IPS-18c (cell line): ENCODE results near the gene TMEM198.

Source experiments
- H3K4me3 ChIP-seq: 2 replicates; pipeline ENCODE4 v1.7.0; 2013; ENCODE audit warnings: low read depth, mild to moderate bottlenecking, low read length, moderate library complexity; ENCODE audit not compliant: insufficient read depth
- H3K9me3 ChIP-seq: one replicate; pipeline ENCODE4 v1.6.1; 2013; ENCODE audit warnings: mild to moderate bottlenecking, low read length, moderate library complexity; ENCODE audit not compliant: control insufficient read depth, insufficient read depth

The TMEM198 gene

GRCh38 chr2:219506802-219507526 is 36.9 kb upstream of the TMEM198 start:
- Histone ChIP-seq H3K4me3 (peak overlapping the region; percentile 15; the same call in 1 of the 2 replicates), H3K9me3 (no peaks in the 10 kb centered on the region)

DNA sequence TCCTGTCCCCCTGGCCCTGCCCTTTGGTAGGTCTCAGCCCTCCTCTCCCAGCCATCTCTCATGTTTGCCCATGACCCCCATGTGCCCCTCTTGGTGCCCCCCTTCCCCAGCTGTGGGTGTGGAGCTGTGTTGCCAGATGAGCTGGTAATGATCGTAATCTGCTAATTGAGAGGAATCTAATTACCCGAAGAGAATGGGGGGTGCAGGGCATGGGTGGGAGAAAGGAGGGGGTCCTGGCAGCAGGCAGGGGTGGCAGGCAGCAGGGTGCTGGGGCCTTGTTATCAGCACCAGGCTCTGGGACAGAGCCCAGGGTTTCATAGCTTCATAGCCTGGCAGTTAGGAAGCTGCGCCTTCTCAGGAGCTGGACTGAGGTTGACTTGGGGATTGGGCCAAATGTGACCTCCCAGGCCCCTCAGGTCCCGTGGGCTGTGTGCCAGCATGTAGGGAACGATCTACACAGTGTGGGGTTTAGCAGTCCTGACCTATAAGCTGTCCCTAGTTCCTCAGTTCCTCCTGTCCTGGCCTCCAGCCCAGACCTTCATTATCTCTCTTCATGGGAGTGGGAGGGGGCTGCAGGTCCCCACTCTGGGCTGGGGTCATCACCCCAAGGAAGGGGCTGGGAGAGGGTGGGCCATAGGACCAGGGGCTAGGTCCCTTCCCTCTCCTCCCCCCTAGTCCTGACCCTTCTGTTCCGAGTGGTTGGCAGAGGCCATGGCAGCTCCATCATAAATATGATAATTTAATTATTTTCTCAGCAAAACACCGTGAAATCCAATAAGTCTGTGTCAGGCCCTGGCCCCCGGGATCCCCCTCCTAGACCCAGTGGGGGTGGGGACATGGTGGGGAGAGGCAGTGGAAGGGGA is 36.0 kb upstream of the TMEM198 start:
- Histone ChIP-seq H3K4me3 (no peak overlapping the region; the same call in 1 of the 2 replicates), H3K9me3 (no peaks in the 10 kb centered on the region)

DNA sequence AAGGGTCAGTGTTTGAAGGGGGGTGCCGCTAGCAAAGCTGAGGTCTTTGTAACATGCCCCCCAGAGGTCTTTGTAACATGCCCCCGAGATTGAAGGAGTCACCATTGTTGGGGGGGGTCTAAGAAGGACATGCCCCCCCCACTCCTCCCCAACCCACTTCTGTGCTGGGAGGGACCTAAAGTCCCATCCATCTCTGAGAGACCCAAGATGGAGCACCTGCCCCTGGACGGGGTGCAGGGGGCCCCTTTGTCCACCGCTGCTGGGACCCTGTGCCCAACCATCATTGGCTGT is 35.4 kb upstream of the TMEM198 start:
- Histone ChIP-seq H3K4me3 (no peak overlapping the region), H3K9me3 (no peaks in the 10 kb centered on the region)

DNA sequence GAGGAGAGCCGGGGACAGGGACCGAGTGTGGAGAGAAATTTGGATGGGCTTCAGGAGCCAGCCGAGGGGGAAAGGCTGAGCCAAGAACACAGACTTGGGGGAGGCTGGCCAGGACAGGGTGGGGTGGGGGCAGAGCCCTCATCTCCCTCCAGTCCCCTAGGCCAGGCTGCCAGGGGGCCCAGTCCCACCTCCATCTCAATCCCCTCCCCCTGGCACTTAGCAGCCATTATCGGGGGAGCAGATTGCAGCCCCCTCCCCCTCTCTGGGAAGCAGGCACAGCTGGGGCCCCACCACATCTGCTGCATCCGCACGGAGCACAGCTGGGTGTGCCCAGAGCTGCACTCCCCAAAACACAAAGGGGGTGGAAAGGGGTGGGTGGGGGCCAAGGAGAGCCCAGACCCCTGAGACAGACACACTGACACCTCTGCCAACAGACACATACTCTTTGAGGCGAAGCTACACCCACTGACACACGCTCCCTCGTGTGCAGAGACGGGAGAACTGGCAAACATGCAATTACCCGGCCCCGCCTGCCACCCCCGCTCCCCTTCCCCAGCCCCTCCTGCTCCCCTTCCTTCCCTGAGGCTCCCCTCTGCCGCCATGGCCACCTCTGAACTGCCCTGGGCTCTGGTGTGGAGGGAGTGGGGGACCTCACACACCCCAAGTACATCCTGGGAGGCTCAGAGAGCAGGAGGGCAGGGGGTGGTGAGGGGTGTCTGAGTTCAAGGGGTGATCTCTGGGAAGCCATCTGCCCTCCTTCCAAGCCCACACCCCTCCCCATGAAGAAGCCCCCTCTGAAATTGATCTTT is 34.7 kb upstream of the TMEM198 start:
- peak overlapping the region; percentile 51 for H3K4me3 ChIP-seq
- H3K9me3 ChIP-seq, result no peaks in the 10 kb centered on the region

GRCh38 chr2:219509780-219510511 is 33.9 kb upstream of the TMEM198 start:
- H3K4me3 ChIP-seq, result peak overlapping the region; percentile 51
- H3K9me3 ChIP-seq, result no peaks in the 10 kb centered on the region

GRCh38 chr2:219510512-219511135 is 33.2 kb upstream of the TMEM198 start:
- Histone ChIP-seq H3K4me3 (peak overlapping the region; percentile 51), H3K9me3 (no peaks in the 10 kb centered on the region)

GRCh38 chr2:219511547-219512325 is 32.1 kb upstream of the TMEM198 start:
- no peak overlapping the region for H3K4me3 ChIP-seq

GRCh38 chr2:219512524-219513216 is 31.2 kb upstream of the TMEM198 start:
- Histone ChIP-seq H3K9me3 (no peaks in the 10 kb centered on the region), H3K4me3 (no peak overlapping the region)

More at GRCh38 chr2:219511547-219512325, 32.1 kb upstream of the TMEM198 start:
- no peaks in the 10 kb centered on the region for H3K9me3 ChIP-seq

DNA sequence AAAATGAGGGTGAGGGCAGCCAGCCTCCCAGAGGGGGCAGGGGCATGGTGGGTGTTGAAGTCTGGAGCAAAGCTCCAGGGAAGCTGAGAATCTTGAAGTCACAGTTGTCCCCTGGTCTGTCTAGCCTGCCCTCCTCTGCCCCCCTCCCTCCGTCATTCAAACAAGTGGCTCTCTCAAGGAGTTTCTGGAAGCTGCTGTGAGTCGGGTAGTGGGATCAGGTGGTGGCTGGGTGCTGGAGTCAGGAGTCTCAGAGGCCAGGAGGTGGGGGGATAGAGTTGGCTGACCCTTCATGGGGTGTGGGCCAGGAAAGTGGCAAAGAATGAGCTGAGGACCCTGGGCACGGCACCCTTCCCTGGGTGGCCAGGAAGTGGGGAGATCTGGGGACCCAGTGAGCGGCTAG is 30.0 kb upstream of the TMEM198 start:
- Histone ChIP-seq H3K4me3 (no peak overlapping the region; the same call in 1 of the 2 replicates), H3K9me3 (no peaks in the 10 kb centered on the region)

DNA sequence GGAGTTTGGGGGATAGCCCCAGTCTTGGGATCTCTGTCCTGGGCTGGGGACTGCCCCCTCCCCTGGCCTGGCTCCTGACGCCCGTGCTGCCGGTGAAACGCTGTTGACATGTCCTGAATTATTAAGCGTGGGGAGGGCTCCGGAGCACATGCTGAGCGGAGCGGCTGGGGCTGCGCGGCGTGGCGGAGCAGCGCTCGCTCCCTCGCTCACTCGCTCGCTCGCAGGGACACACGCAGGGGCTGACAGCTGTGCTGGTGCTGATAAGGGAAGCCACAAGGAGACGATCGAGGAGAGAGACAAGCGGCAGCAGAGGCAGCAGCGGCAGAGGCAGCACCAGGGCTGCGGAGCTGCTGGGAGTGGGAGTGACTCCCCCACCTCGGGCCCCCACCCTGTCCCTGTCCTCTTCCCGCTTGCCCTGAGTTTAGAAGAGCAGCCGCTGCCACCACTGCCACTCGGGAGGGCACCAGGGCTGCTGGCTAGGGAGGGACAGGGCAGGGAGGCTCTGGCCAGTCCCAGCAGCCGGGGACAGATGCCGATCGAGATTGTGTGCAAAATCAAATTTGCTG is 29.5 kb upstream of the TMEM198 start, which contains the start of gene ASIC4:
TSS of gene ASIC4 (plus strand) at position 287 of the 566 bp plus-strand sequence. CDS start at position 530, 243 bp downstream.
- Histone ChIP-seq H3K9me3 (no peaks in the 10 kb centered on the region), H3K4me3 (no peak within 1 kb of the TSS; the same call in 1 of the 2 replicates)

GRCh38 chr2:219514836-219515235 is 29.0 kb upstream of the TMEM198 start:
- no peaks in the 10 kb centered on the region for H3K9me3 ChIP-seq
- no peak overlapping the region for H3K4me3 ChIP-seq

- H3K9me3 ChIP-seq, result no peaks in the 10 kb centered on the region
- H3K4me3 ChIP-seq, result no peak overlapping the region
Measured at GRCh38 chr2:219515874-219516629, 27.8 kb upstream of the TMEM198 start.

GRCh38 chr2:219516888-219517287 is 26.9 kb upstream of the TMEM198 start:
- no peaks in the 10 kb centered on the region for H3K9me3 ChIP-seq
- no peak overlapping the region for H3K4me3 ChIP-seq

DNA sequence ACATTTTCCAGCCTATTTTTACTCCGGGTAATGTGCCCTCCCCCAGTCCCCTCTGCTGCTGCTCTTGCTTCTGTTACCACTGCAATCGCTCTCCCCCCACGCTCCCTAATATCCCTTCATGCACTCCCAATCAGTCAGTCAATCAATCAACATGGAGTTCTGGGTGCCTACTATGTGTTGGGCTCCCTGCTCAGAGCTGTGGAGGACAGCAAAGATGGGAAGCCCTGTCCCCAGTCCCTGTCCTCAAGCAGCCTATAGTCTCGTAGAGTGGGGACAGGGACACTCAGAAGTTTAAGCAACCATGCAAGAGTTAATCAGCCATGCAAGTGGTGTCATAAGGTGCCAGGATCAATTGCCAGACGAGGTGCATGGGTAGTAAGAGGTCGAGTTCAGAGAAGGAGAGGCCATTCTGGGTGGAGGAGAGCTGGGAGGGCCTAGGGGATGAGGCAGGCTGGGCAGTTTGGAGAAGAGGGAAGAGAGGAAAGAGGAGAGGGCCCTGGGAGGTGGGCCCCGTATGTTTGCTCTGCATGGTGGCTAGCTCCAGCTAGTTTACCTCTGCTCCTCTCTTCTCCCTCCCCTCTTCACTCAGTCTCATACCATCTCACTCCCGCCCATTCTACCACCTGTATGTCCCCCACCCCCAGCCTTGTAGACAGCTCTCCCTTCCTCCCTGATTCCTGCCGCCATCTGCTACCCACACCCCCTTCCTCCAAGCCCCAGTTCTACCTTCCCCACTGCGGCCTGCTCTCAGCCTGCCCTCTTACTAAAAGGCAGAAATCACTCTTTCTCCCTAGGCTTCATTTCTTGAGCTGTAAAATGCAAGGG is 25.7 kb upstream of the TMEM198 start:
- H3K9me3 ChIP-seq, result no peaks in the 10 kb centered on the region
- H3K4me3 ChIP-seq, result no peak overlapping the region
